ENCODE results near the gene KCTD12. TPM values are rescaled to one million over a fixed set of nuclear protein-coding genes. Genes with fewer than 3 reads are reported as not detected.

KCTD12 gene
- polyA plus RNA-seq, 1 experiment = 2.3 TPM

DNA sequence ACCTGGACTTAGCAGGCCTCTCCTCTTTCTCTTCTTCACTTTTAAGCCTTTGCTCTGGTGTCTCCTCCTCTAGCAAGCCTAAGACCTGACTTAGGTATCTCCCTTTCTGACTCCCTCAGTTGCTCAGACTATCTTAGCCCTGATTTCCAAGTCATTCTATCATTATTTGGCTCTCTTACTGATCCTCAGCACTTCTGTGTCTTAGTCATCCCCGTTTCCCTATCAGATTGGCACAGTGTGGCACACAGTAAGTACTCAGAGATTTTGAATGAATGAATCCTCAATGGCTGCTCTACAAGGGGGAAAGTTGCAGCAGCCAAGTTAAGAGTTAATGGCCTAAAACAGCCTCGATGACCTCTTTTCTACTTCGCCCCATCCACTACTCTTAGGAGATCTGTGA is 8.2 kb downstream of the KCTD12 start:
- Histone ChIP-seq H3K27me3 (ENCODE audit: control insufficient read depth, insufficient read depth, low read length) (peaks cover 4% of the 10 kb centered on the region), H3K9me3 (ENCODE audit: control insufficient read depth, insufficient read depth, low read length) (no peaks in the 10 kb centered on the region), H3K27ac (ENCODE audit: low read depth, low read length) (no peak overlapping the region), H3K4me3 (ENCODE audit: low read depth, low read length) (no peak overlapping the region)
- POLR2A ChIA-PET = no interaction called here
- no peak for DNase-seq (ENCODE audit: low read depth, low spot score)
- TF ChIP-seq, protein P1, sequence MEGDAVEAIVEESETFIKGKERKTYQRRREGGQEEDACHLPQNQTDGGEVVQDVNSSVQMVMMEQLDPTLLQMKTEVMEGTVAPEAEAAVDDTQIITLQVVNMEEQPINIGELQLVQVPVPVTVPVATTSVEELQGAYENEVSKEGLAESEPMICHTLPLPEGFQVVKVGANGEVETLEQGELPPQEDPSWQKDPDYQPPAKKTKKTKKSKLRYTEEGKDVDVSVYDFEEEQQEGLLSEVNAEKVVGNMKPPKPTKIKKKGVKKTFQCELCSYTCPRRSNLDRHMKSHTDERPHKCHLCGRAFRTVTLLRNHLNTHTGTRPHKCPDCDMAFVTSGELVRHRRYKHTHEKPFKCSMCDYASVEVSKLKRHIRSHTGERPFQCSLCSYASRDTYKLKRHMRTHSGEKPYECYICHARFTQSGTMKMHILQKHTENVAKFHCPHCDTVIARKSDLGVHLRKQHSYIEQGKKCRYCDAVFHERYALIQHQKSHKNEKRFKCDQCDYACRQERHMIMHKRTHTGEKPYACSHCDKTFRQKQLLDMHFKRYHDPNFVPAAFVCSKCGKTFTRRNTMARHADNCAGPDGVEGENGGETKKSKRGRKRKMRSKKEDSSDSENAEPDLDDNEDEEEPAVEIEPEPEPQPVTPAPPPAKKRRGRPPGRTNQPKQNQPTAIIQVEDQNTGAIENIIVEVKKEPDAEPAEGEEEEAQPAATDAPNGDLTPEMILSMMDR (IDR thresholded peaks at IDR 0.05; ENCODE audit: low read depth, low read length) = no peak
- CTCF ChIA-PET = no interaction called here

DNA sequence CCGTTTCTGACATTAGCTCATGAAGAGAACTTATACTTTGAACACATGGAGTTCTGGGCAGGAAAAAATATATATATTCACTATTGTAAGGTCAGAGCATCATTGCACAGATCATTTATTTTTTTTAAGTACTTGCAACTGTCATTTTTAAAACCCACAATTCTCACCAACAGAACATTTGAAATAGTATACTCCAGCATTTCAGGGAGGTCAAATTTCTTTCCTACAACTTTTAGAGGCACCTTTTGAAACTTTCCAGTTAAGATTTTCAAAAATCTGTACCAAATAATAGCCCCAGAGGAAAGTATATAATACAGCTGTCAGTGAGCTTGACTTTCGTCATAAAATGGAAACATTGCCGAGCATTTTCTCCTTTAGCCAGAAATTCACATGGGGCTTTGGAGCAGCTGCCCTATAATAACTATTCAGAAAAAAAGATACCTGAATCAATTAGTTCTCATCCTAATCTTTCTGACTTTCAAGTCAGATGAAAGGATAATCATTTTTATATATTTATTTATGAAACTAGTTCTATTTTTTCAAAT is 10.9 kb downstream of the KCTD12 start:
- no peak overlapping the region for H3K4me3 ChIP-seq (ENCODE audit: low read depth, low read length)
- H3K27ac ChIP-seq (ENCODE audit: low read depth, low read length) = no peak overlapping the region
- ChIA-PET POLR2A (no interaction called here), CTCF (no interaction called here)
- peaks cover 4% of the 10 kb centered on the region for H3K27me3 ChIP-seq (ENCODE audit: control insufficient read depth, insufficient read depth, low read length)
- H3K9me3 ChIP-seq (ENCODE audit: control insufficient read depth, insufficient read depth, low read length) = no peaks in the 10 kb centered on the region
- no peak for DNase-seq (ENCODE audit: low read depth, low spot score)
- TF ChIP-seq, protein P1 (IDR thresholded peaks at IDR 0.05; ENCODE audit: low read depth, low read length) = no peak

DNA sequence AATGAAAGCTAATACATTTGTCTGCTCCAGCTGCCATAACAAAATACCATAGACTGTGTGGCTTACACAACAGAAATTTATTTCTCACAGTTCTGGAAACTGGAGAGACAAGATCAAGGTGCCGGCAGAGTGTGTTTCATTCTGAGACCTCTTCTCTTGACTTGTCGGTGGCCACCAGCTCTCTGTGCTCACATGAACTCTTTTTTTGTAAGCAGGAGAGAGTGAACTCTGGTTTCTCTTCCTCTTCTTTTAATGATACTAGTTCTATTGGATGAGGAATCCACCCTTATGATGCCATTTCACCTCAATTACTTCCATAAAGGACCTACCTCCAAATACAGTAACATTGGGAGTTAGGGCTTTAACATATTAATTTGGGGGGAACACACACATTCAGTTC is 11.7 kb downstream of the KCTD12 start:
- ChIA-PET POLR2A (no interaction called here), CTCF (no interaction called here)
- TF ChIP-seq, protein P1 (IDR thresholded peaks at IDR 0.05; ENCODE audit: low read depth, low read length) = no peak
- Histone ChIP-seq H3K27me3 (ENCODE audit: control insufficient read depth, insufficient read depth, low read length) (peaks cover 4% of the 10 kb centered on the region), H3K27ac (ENCODE audit: low read depth, low read length) (no peak overlapping the region), H3K9me3 (ENCODE audit: control insufficient read depth, insufficient read depth, low read length) (no peaks in the 10 kb centered on the region), H3K4me3 (ENCODE audit: low read depth, low read length) (no peak overlapping the region)
- DNase-seq (ENCODE audit: low read depth, low spot score) = no peak

DNA sequence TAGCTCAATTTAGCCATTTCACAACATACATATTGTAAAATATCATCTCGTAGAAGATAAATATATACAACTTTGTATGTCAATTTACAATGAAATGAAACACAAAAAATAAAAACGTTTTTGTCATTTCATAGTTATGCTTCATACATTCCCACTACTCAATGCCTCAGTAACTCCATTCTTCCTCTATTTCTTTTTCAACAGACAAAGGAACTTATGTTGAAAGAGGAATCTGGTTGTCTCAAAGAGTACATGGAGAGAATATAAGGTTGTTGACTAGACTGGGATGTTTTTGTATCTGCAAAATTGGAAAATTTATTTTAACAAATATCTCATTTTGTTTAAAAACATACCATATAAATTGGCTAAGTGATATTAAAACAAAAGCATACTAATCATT is 12.8 kb downstream of the KCTD12 start:
- Histone ChIP-seq H3K27me3 (ENCODE audit: control insufficient read depth, insufficient read depth, low read length) (peaks cover 4% of the 10 kb centered on the region), H3K9me3 (ENCODE audit: control insufficient read depth, insufficient read depth, low read length) (no peaks in the 10 kb centered on the region), H3K27ac (ENCODE audit: low read depth, low read length) (no peak overlapping the region), H3K4me3 (ENCODE audit: low read depth, low read length) (no peak overlapping the region)
- no peak for DNase-seq (ENCODE audit: low read depth, low spot score)
- ChIA-PET CTCF (interaction anchor here (0.7 kb wide), 1 partner anchor 107 kb away, joined by 3 read pairs; no protein-coding TSS in a partner anchor), POLR2A (no interaction called here)
- TF ChIP-seq, protein P1 (IDR thresholded peaks at IDR 0.05; ENCODE audit: low read depth, low read length) = no peak

DNA sequence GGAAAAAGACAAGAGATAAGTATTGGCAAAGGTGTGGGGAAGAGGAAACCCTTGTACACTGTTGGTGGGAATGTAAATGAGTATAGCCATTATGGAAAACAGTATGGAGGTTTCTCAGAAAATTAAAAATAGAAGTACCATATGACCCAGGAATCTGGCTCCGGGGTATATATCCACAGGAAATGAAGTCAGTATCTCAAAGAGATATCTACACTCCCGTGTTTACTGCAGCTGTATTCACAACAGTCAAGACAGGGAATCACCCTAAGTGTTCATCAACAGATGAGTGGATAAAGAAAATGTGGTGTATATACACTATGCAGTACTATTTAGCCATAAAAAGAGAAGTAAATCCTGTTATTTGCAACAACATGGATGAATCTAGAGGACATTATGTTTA is 13.5 kb downstream of the KCTD12 start:
- ChIA-PET POLR2A (no interaction called here), CTCF (no interaction called here)
- H3K9me3 ChIP-seq (ENCODE audit: control insufficient read depth, insufficient read depth, low read length) = no peaks in the 10 kb centered on the region
- TF ChIP-seq, protein P1 (IDR thresholded peaks at IDR 0.05; ENCODE audit: low read depth, low read length) = no peak
- H3K27me3 ChIP-seq (ENCODE audit: control insufficient read depth, insufficient read depth, low read length) = peaks cover 4% of the 10 kb centered on the region
- DNase-seq (ENCODE audit: low read depth, low spot score) = no peak
- H3K27ac ChIP-seq (ENCODE audit: low read depth, low read length) = no peak overlapping the region
- H3K4me3 ChIP-seq (ENCODE audit: low read depth, low read length) = no peak overlapping the region

Measured in AG04450 (cell line).